T-helper 2 cell treated with Interferon-gamma antibody and Interleukin-4, amounts not matched to agents 5 μg/mL and 100 μg/mL, for 36 hours (primary cell): Measurements from ENCODE around the gene ALDH3B1.
A peak's percentile ranks its signal among the peaks of the same experiment; 100 is the strongest.
"Not testable (repeated sequence)": the region's sequence is repeated elsewhere in the genome, so short reads cannot be mapped to it uniquely, and the experiment has no call there.

Experiments used
- DNase-seq: peaks from one replicate; pipeline ENCODE4 v3.0.0; 2021; ENCODE audit warnings: low spot score
- H3K27ac Mint-ChIP-seq: one replicate; pipeline ENCODE4 v1.8.0; 2021; ENCODE audit warnings: mild to moderate bottlenecking, mixed read lengths
- H3K27me3 Mint-ChIP-seq: one replicate; pipeline ENCODE4 v1.8.0; 2021; ENCODE audit warnings: low read depth, mixed read lengths
- H3K36me3 Mint-ChIP-seq: one replicate; pipeline ENCODE4 v1.8.0; 2021; ENCODE audit warnings: low read depth, mixed read lengths
- H3K4me1 Mint-ChIP-seq: one replicate; pipeline ENCODE4 v1.8.0; 2021; ENCODE audit warnings: low read depth, mixed read lengths
- H3K4me3 Mint-ChIP-seq: one replicate; pipeline ENCODE4 v1.8.0; 2022; ENCODE audit warnings: mild to moderate bottlenecking, moderate library complexity, mixed read lengths
- H3K9me3 Mint-ChIP-seq: one replicate; pipeline ENCODE4 v1.8.0; 2021; ENCODE audit warnings: mixed read lengths

ALDH3B1 gene

DNA sequence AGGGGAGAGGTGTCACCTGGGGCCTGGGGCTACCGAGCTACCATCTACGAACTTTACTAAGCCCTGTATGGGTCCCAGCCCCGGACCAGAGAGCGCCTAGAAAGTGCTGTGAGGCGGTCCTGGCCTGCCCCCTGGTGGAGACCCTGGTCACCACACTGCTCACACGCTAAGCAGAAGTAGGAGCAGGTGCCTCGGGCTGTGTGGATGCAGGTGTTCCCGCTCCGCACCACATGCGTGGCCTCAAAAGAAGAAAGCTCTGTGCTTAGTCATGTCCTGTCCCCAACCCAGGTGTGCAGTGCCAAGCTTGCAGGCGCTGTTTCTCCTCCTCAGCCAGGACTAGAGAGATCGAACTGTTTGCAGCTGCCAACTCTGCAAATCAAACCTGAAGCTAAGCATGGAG, 16.3 kb upstream of the ALDH3B1 start:
- H3K27me3 Mint-ChIP-seq, H3K4me3 Mint-ChIP-seq, H3K36me3 Mint-ChIP-seq, H3K9me3 Mint-ChIP-seq: not testable (repeated sequence)
- Mint-ChIP-seq H3K27ac (peak overlapping the region; percentile 45), H3K4me1 (peaks cover 13% of the 10 kb centered on the region)
- DNase-seq = peak; percentile 32

DNA sequence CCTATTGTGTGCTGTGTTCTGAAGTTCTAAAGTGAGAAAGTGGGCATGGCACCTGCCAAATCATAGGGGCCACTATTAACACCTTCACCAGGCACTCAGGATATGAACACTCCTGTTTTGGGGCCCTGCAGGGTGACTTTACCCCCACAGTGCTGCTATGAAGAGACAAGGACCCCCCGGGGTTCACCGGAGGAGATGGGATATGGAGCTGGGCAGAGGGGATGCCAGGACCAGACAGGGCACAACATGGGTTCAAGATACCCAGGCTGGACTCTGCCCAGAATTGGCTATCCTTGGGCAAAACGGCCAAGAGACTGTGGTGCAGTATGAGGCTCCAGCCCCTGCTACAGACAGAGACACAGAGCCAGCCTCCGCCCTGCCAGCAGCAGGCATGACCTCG, 15.7 kb upstream of the ALDH3B1 start:
- not testable (repeated sequence) for H3K27ac Mint-ChIP-seq, H3K27me3 Mint-ChIP-seq, H3K4me3 Mint-ChIP-seq, DNase-seq, H3K9me3 Mint-ChIP-seq, H3K36me3 Mint-ChIP-seq
- peaks cover 13% of the 10 kb centered on the region for H3K4me1 Mint-ChIP-seq

DNA sequence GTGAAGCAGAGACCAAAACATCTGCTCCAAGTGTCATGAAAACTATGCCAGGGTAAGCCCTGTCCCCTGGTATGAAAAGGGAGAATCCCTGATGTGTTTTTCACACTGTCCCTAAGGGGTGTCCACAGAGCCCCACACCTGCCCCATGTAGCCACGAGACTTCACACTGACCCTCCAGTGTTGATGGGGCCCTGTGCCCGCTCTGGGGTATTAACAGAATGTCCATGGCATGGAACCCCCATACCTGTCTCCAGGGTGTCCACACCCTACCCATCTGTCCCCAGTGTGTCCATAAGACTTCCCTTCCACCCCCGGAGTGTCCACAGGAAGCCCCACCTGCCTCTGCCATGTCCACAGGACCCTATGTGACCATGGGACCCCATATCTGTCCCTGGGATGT, 15.0 kb upstream of the ALDH3B1 start:
- not testable (repeated sequence) for H3K4me3 Mint-ChIP-seq, H3K36me3 Mint-ChIP-seq, H3K9me3 Mint-ChIP-seq, H3K27me3 Mint-ChIP-seq, DNase-seq, H3K27ac Mint-ChIP-seq
- peaks cover 13% of the 10 kb centered on the region for H3K4me1 Mint-ChIP-seq

DNA sequence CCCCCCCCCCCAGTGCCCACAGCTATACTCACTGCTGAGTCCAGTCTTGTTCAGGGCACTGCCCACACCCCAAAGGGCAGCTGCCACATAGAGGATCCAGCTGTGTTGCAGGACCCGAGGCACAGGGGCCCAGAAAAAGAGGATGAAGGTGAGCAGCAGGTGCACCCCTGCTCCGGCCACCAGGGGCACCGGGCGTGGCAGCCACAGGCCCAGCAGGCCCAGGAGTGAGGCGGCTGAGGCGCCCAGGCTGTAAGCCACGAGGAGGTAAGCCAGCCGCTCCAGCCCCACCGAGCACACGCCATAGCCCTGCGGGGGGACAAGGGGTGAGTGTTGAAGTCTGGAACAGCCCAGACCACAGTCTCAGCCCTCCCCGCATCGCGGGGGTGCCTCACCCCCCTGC, 14.5 kb upstream of the ALDH3B1 start:
- H3K27ac Mint-ChIP-seq, H3K27me3 Mint-ChIP-seq, H3K9me3 Mint-ChIP-seq, DNase-seq, H3K4me3 Mint-ChIP-seq, H3K36me3 Mint-ChIP-seq: not testable (repeated sequence)
- peaks cover 13% of the 10 kb centered on the region for H3K4me1 Mint-ChIP-seq

DNA sequence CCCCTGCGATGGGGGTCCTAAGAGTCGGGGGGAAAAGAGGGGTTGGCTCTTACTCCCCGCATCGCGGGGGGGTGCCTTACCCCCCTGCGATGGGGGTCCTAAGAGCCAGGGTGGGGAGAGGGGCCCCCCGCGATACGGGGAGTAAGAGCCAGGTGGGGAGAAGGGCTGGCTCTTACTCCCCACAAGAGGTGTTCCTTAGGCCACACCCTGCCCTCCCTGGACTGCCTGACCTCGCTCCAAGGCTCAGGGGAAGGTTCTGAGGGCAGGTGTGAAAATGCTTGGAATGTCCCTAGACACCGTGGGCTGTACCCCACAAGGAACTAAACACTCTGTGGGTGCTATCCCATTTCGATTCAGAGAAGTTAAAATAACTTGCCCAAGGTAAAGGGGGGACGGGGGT, 14.1 kb upstream of the ALDH3B1 start:
- Mint-ChIP-seq H3K4me3 (no peak overlapping the region), H3K4me1 (peaks cover 13% of the 10 kb centered on the region), H3K9me3 (no peaks in the 10 kb centered on the region), H3K27me3 (no peaks in the 10 kb centered on the region), H3K36me3 (peaks cover 6% of the 10 kb centered on the region), H3K27ac (no peak overlapping the region)
- DNase-seq = no peak

DNA sequence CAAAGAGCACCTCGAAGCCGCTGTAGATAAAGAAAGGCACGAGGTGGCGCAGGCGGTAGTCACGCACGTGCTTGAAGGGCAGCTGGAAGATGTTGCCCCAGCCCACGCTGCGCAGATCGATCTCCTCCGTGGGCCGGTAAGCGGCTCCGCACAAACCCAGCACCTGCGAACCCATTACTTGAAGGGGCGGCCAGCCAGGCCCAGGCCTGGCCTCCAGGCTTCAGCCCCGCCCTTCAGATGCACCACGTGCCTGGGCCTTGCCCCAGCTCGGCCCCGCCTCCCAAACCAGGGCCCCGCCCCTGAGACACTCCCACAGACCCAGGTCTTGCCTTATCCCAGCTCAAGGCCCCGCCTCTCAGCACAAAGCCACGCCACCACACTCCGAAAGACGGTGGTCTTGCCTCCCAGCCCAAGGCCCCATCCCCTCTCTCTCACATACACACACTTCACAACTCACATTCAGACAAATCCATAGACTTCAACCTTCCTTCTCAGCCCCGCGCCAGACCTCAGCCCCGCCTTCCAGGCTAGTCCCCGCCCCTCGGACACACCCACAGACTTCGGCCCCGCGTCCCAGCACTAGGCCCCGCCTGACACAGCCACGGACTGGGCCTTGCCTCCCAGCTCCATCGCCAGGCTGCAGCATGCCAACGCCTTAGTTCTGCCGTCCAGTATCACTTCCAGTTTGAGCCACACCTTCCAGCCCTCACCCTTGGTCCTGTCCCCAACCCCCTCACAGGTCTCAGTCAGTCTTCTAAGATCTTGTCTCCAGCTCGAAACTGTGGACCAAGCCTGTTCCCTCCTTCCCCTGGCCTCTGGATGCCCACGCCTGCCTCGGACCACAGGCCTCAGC, 13.3 kb upstream of the ALDH3B1 start:
- Mint-ChIP-seq H3K36me3 (peaks cover 6% of the 10 kb centered on the region), H3K4me1 (peaks cover 13% of the 10 kb centered on the region), H3K9me3 (no peaks in the 10 kb centered on the region), H3K4me3 (no peak overlapping the region), H3K27ac (peak overlapping the region; percentile 63), H3K27me3 (no peaks in the 10 kb centered on the region)
- DNase-seq = peak; percentile 32

DNA sequence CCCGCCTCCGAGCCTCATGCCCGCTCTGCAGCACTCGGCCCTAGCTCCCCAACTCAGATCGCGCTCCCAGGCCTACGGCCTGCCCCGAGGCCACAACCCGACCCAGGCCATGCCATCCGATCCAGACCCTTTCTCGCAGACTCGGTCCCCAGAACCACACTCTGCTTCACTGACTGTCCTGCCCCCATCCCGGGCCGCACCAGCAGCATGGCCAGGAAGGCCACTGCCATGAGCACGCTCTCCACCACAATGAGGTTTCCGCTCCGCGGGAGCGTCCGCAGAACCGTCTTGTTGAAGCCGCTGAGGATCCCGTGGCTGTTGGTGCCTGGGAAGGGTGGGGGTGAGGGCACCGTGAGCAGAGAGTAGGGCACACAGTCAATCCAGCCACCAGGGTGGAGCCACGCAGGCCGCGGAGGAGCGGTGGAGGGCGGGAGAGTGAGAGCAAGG, 12.6 kb upstream of the ALDH3B1 start:
- H3K9me3 Mint-ChIP-seq = no peaks in the 10 kb centered on the region
- peaks cover 15% of the 10 kb centered on the region for H3K4me1 Mint-ChIP-seq
- H3K27ac Mint-ChIP-seq = no peak overlapping the region
- peak overlapping the region; percentile 12 for H3K4me3 Mint-ChIP-seq
- H3K36me3 Mint-ChIP-seq = peaks cover 6% of the 10 kb centered on the region
- H3K27me3 Mint-ChIP-seq = no peaks in the 10 kb centered on the region
- DNase-seq = no peak

DNA sequence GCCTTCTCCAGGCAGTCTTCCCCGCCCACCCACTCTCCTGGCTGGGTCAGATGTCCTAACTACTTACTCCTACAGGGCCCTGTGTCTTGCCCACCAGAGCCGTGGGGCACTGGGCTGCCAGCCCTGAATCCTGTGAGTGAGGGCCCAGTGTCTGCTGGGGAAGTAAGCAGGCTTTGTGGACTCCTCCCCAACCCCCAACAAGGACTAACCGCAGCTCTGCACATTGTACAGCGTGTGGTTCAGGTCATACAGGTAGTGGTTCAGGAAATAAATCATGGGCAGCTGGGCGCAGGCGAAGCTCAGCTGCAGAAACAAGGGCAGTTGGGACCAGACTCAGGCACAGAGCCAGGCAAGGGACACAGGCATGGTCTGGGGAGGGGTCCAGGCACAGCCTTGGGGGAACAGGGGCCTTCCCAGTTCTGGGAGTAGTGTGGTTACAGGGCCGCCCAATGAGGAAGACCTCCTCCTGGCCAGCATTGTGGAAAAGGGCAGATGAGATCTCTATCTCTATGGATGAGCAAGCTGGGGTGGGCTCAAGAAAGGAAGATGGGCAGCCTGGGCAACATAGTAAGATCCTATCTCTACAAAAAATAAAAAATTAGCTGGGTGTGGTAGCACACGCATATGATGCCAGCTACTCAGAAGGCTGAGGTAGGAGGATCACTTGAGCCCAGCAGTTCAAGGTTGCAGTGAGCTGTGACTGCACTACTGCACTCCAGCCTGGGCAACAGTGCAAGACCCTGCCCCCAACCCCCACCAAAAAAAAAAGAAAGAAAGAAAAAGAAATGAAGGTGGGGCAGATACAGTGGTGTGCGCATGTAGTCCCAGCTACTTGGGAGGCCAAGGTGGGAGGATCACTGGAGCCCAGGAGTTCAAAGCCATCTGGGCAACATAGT, 11.7 kb upstream of the ALDH3B1 start:
- H3K27ac Mint-ChIP-seq = peak overlapping the region; percentile 70
- no peaks in the 10 kb centered on the region for H3K9me3 Mint-ChIP-seq

DNA sequence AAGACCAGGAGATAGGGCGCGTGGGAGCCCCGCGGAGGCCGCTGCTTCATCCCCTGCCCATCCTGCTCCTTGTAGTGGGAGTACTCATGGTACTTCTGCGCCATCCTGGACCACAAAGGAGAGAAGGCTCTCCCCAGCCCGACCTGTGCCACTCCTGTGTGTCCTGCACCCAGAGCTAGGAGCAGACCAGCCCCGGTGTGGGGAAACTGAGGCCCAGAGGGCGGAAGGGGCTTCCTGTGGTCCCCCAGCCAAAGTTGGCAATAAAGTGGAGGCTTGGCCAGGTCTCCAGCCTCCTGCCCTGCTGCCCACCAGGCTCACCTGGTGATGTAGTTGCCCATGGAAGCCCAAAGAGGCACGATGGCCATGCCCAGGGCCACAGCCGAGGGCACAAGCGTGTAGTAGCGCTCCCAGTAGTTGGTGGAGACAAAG, 10.9 kb upstream of the ALDH3B1 start:
- no peak overlapping the region for H3K4me3 Mint-ChIP-seq
- no peaks in the 10 kb centered on the region for H3K9me3 Mint-ChIP-seq
- no peaks in the 10 kb centered on the region for H3K27me3 Mint-ChIP-seq
- no peak for DNase-seq
- no peak overlapping the region for H3K27ac Mint-ChIP-seq
- peaks cover 13% of the 10 kb centered on the region for H3K4me1 Mint-ChIP-seq
- H3K36me3 Mint-ChIP-seq = peaks cover 6% of the 10 kb centered on the region

More for the DNA sequence above, 11.7 kb upstream of the ALDH3B1 start:
- no peaks in the 10 kb centered on the region for H3K27me3 Mint-ChIP-seq
- no peak for DNase-seq
- peaks cover 15% of the 10 kb centered on the region for H3K4me1 Mint-ChIP-seq
- H3K4me3 Mint-ChIP-seq = peak overlapping the region; percentile 52
- peaks cover 6% of the 10 kb centered on the region for H3K36me3 Mint-ChIP-seq

DNA sequence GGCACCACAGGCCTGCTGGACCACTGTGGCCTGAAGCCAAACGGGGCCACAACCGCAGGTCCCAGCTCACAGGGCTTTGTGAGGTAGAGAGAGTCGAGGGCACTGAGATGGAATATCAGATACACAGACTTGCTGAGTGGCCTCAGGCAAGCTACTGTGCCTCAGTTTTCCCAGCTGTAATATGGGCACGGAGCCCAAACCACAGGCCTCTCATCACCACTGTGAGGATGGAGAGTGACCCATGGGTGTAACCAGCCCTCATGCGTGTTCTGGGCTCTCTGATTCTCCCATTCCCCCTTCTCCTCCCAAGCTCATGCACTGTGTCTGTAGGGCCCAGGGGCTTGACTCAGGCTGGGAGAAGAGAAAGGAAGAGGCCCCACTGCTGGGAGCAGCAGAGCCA, 10.4 kb upstream of the ALDH3B1 start:
- Mint-ChIP-seq H3K9me3 (no peaks in the 10 kb centered on the region), H3K27me3 (no peaks in the 10 kb centered on the region), H3K27ac (no peak overlapping the region), H3K4me3 (no peak overlapping the region), H3K4me1 (peaks cover 16% of the 10 kb centered on the region), H3K36me3 (peaks cover 6% of the 10 kb centered on the region)
- DNase-seq = no peak

DNA sequence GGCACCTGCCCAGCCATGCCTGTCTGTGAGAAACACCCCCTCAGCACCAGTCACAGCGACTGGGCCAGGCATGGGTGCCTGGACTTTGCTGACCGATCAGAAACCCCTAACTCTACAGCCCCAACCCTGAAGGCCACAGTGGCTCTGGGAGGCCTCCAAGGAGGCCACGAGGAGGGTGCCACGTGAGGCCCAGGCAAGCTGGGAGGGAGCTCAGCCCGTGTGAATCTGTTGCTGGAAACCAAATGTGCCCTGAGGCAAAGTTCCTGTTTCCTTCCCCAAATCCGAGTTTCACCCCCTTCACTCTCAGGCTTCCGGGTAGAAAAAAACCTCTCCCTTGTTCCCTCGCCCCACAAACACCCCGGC, 7.6 kb upstream of the ALDH3B1 start:
- Mint-ChIP-seq H3K27ac (no peak overlapping the region), H3K36me3 (no peaks in the 10 kb centered on the region), H3K4me1 (peaks cover 17% of the 10 kb centered on the region), H3K4me3 (peak overlapping the region; percentile 76), H3K9me3 (no peaks in the 10 kb centered on the region), H3K27me3 (no peaks in the 10 kb centered on the region)
- DNase-seq = no peak

DNA sequence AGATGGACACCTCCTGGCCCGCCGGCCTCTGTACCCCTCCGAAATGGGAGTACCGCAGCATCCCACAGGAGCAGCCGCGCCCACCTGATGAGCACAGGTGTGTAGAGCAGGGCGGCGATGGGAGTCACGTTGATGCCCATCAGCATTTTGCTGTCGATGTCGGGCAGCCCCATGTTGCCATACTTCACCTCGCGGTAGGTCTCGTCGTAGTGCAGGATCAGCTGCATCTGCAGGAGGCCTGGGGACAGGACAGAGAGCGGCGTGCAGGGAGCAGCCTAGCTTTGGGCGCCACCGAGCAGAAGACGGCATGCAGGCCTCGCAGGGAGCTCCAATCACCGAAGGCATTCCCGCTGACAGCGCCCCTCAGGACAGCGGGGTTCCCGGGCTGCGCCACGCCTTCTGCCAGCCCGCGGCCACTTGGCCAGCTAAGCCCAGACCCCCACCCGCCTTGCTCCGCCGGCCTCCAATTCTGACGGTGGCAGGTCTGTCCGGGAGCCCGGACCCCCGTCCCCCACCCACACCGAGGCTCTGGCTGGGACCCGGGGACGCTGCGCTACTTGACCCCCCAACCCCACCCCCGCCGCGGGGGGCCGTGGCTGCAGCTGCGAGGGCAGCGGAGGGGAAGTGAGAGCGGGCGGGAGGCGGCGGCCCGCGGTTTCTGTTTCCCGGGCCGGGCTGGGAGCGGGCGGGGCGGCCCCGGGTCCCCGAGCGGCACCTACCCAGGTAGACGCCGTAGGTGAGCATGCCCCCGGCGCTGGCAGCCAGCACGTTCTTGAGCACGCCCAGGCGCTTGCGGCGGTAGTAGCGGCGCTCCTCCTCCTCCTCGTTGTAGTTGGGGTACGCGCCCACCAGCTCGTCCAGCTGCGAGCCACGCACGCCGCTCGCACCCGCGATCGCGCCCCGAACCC, 6.9 kb upstream of the ALDH3B1 start:
- Mint-ChIP-seq H3K4me3 (peak overlapping the region; percentile 76), H3K9me3 (no peaks in the 10 kb centered on the region), H3K27me3 (no peaks in the 10 kb centered on the region), H3K27ac (no peak overlapping the region), H3K4me1 (peaks cover 15% of the 10 kb centered on the region), H3K36me3 (no peaks in the 10 kb centered on the region)
- DNase-seq = no peak

DNA sequence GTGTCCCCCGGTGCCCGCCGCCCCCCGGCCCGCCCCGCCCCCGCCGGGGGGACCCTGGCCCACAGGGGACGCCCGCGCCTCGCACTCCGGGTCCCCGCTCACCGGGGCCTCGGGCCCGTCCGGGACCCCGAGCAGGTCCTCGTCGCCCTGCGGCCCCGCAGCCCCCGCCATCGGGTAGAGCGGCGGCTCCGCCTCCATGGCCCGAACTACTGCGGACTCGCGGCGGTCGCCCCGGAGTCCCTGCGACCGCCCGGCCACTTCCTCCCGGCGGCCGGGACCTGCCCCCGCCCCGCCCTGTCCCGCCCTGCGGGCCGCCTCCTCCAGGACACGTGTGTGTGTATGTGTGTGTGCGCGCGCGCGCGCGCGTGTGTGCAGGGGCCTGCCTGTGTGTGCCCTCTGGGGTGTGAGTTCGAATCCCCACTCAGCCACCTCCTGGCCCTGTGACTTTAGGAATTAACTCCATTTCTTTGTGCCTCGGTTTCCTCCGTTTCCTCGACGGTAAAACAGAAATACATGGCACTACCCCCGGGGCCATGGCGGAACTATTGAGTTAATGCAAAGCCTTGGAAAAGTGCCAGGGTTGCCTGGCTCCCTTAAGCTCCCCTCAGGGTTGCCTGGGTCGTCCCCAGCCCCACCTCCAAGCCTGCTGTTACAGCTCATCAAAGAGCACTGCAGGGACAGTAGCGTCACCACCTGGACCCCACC, 6.1 kb upstream of the ALDH3B1 start, which contains the start of gene UNC93B1:
TSS of gene UNC93B1 (minus strand) at position 252 of the 705 bp plus-strand sequence. CDS start at position 198, 54 bp downstream.
- H3K27ac Mint-ChIP-seq = peak within 1 kb of the TSS; percentile 70
- DNase-seq = peak; percentile 83
- peak within 1 kb of the TSS; percentile 82 for H3K4me3 Mint-ChIP-seq
- no peaks in the 10 kb centered on the region for H3K36me3 Mint-ChIP-seq
- H3K4me1 Mint-ChIP-seq = peaks cover 11% of the 10 kb centered on the region
- H3K9me3 Mint-ChIP-seq = no peaks in the 10 kb centered on the region
- H3K27me3 Mint-ChIP-seq = no peaks in the 10 kb centered on the region
